ENCODE measurements around the gene SLC35F3.

DNA sequence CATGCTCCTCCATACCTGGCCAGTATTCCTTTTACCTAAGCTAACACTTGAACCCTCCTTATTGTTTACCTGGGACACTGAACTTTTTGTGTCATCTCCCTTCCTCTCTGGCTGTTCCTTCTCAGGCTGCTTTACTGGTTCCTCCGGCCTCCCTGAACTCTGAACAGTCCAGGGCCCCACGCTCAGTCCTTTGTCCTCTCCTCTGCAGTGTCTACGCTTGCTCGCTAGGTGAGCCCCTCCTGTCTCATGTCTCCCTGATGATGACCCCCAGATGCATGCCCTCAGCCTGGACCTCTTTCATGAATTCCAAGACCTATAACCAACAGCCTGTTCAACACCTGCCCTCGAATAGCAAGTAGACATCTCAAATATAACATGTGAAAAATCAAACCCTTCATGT, 360.4 kb downstream of the SLC35F3 start:
- TF ChIP-seq, protein P1, sequence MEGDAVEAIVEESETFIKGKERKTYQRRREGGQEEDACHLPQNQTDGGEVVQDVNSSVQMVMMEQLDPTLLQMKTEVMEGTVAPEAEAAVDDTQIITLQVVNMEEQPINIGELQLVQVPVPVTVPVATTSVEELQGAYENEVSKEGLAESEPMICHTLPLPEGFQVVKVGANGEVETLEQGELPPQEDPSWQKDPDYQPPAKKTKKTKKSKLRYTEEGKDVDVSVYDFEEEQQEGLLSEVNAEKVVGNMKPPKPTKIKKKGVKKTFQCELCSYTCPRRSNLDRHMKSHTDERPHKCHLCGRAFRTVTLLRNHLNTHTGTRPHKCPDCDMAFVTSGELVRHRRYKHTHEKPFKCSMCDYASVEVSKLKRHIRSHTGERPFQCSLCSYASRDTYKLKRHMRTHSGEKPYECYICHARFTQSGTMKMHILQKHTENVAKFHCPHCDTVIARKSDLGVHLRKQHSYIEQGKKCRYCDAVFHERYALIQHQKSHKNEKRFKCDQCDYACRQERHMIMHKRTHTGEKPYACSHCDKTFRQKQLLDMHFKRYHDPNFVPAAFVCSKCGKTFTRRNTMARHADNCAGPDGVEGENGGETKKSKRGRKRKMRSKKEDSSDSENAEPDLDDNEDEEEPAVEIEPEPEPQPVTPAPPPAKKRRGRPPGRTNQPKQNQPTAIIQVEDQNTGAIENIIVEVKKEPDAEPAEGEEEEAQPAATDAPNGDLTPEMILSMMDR (conservative IDR thresholded peaks at IDR 0.05; ENCODE audit: low read length): no peak
- no peak for TF ChIP-seq EZH2phosphoT487 (IDR thresholded peaks at IDR 0.05; ENCODE audit: borderline replicate concordance, low read depth, low read length)
